HL-60 (cell line): ENCODE measurements around the gene TIAL1.

Experiments
- DNase-seq, 2 experiments: peaks; one replicate each; pipeline ENCODE4 v3.0.0-alpha.2; 2010 to 2020; ENCODE audit warnings: low read depth in 1 of 2, low spot score in 1 of 2
- H3K27ac ChIP-seq: fragments of 250-450 bp; sonication (Bioruptor Pico); replicated peaks from 2 replicates; pipeline ENCODE4 v1.5.1; 2020; ENCODE audit warnings: mild to moderate bottlenecking, moderate library complexity
- H3K27me3 ChIP-seq: fragments of 250-450 bp; sonication (Bioruptor Pico); 2 replicates; pipeline ENCODE4 v1.5.1; 2021; ENCODE audit warnings: mild to moderate bottlenecking, moderate library complexity; ENCODE audit not compliant: insufficient read depth, poor library complexity, severe bottlenecking
- H3K4me3 ChIP-seq: replicated peaks from 2 replicates; pipeline ENCODE4 v1.5.1; 2011; ENCODE audit warnings: mild to moderate bottlenecking, control low read depth, low read length; ENCODE audit not compliant: insufficient read depth
- GABPA ChIP-seq: IDR thresholded peaks from 2 replicates; pipeline ENCODE4 v1.6.1; 2012; ENCODE audit warnings: low read depth
- POLR2AphosphoS5 ChIP-seq: IDR thresholded peaks from 2 replicates; pipeline ENCODE4 v1.6.1; 2012; ENCODE audit warnings: low read depth
- REST ChIP-seq: IDR thresholded peaks from 2 replicates; pipeline ENCODE4 v1.6.1; 2012; ENCODE audit warnings: low read depth; ENCODE audit not compliant: insufficient replicate concordance
- SPI1 ChIP-seq: IDR thresholded peaks from 2 replicates; pipeline ENCODE4 v1.6.1; 2012; ENCODE audit warnings: low read depth, mild to moderate bottlenecking, borderline replicate concordance
- TF ChIP-seq, protein P1 (sequence below): IDR thresholded peaks from one replicate; pipeline ENCODE4 v1.5.1; 2011; ENCODE audit warnings: low read length, control low read depth, inconsistent platforms; ENCODE audit not compliant: insufficient read depth

TIAL1 gene

GRCh38 chr10:119523895-119524719 lies 72.7 kb downstream of the TIAL1 start:
- DNase-seq, result no peak
- H3K27ac ChIP-seq, result no peak overlapping the region
- no peak overlapping the region for H3K4me3 ChIP-seq
- no peaks in the 10 kb centered on the region for H3K27me3 ChIP-seq
- TF ChIP-seq SPI1 (no peak), REST (no peak), POLR2AphosphoS5 (no peak), GABPA (no peak)
- TF ChIP-seq, protein P1, sequence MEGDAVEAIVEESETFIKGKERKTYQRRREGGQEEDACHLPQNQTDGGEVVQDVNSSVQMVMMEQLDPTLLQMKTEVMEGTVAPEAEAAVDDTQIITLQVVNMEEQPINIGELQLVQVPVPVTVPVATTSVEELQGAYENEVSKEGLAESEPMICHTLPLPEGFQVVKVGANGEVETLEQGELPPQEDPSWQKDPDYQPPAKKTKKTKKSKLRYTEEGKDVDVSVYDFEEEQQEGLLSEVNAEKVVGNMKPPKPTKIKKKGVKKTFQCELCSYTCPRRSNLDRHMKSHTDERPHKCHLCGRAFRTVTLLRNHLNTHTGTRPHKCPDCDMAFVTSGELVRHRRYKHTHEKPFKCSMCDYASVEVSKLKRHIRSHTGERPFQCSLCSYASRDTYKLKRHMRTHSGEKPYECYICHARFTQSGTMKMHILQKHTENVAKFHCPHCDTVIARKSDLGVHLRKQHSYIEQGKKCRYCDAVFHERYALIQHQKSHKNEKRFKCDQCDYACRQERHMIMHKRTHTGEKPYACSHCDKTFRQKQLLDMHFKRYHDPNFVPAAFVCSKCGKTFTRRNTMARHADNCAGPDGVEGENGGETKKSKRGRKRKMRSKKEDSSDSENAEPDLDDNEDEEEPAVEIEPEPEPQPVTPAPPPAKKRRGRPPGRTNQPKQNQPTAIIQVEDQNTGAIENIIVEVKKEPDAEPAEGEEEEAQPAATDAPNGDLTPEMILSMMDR, result no peak
